ENCODE measurements around the gene TSHR.

- TF ChIP-seq POLR2A (IDR thresholded peaks at IDR 0.05; ENCODE audit: low read length) (no peak), GATA1 (IDR thresholded peaks at IDR 0.05; ENCODE audit: low read depth, low read length) (no peak)
Observed at GRCh38 chr14:80988735-80989429, 33.5 kb downstream of the TSHR start.
